ENCODE results near the gene GRAMD2A.

The GRAMD2A gene

DNA sequence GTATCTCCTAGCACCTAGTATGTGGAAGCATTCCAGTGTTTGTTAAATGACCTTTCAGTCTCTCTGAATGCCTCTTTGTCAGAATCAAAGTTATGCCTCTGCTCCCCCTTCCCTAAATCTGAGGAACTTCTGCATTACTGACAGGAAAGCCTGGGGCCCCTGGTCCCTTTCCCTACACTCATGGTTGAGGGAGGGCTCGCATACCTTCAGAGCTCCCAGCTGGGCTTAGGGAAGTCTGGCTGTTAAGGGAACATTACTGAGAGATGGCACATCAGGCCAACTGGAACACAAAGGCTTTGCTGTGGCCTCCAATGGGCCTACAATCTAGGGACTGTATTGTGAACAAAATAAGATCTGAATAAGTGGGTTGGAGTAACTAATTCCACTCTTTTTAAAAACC, 23.1 kb upstream of the GRAMD2A start:
- no peak for DNase-seq (ENCODE audit: low read depth)
- no peak for TF ChIP-seq CTCF (conservative IDR thresholded peaks at IDR 0.05; ENCODE audit: control insufficient read depth, insufficient read depth, low read depth, low read length)

GRCh38 chr15:72217216-72217615, 19.6 kb upstream of the GRAMD2A start:
- TF ChIP-seq CTCF (conservative IDR thresholded peaks at IDR 0.05; ENCODE audit: control insufficient read depth, insufficient read depth, low read depth, low read length): no peak
- DNase-seq (ENCODE audit: low read depth): no peak
- no peak overlapping the region for H3K4me3 ChIP-seq (ENCODE audit: control insufficient read depth, low read depth, low read length)

More for the DNA sequence above, 23.1 kb upstream of the GRAMD2A start:
- no peak overlapping the region for H3K4me3 ChIP-seq (ENCODE audit: control insufficient read depth, low read depth, low read length)

- DNase-seq (ENCODE audit: low read depth): no peak
- H3K4me3 ChIP-seq (ENCODE audit: control insufficient read depth, low read depth, low read length): no peak overlapping the region
- no peak for TF ChIP-seq CTCF (conservative IDR thresholded peaks at IDR 0.05; ENCODE audit: control insufficient read depth, insufficient read depth, low read depth, low read length)
Observed at GRCh38 chr15:72216079-72216478, 18.5 kb upstream of the GRAMD2A start.

- no peak for TF ChIP-seq CTCF (conservative IDR thresholded peaks at IDR 0.05; ENCODE audit: control insufficient read depth, insufficient read depth, low read depth, low read length)
- no peak overlapping the region for H3K4me3 ChIP-seq (ENCODE audit: control insufficient read depth, low read depth, low read length)
- DNase-seq (ENCODE audit: low read depth): no peak
Observed at GRCh38 chr15:72207558-72208085, 10.0 kb upstream of the GRAMD2A start.

- no peak overlapping the region for H3K4me3 ChIP-seq (ENCODE audit: control insufficient read depth, low read depth, low read length)
- TF ChIP-seq CTCF (conservative IDR thresholded peaks at IDR 0.05; ENCODE audit: control insufficient read depth, insufficient read depth, low read depth, low read length): no peak
- DNase-seq (ENCODE audit: low read depth): no peak
Observed at GRCh38 chr15:72206677-72207000, 9.1 kb upstream of the GRAMD2A start.

- no peak overlapping the region for H3K4me3 ChIP-seq (ENCODE audit: control insufficient read depth, low read depth, low read length)
- no peak for TF ChIP-seq CTCF (conservative IDR thresholded peaks at IDR 0.05; ENCODE audit: control insufficient read depth, insufficient read depth, low read depth, low read length)
- no peak for DNase-seq (ENCODE audit: low read depth)
Observed at GRCh38 chr15:72205896-72206676, 8.5 kb upstream of the GRAMD2A start.
